Lower leg skin (tissue), 4 donors: ENCODE results near the gene IRX4. TPM values are rescaled to one million over a fixed set of nuclear protein-coding genes. Genes with fewer than 3 reads are reported as not detected.

Experiments used
- DNase-seq, 2 donors: peaks; one replicate each; pipeline ENCODE4 v3.0.0-alpha.2; 2019; ENCODE audit warnings: low spot score in 2 of 2
- H3K4me3 ChIP-seq: fragments of 200-600 bp; sonication (generic); 2 replicates; pipeline ENCODE4 v1.5.1; 2017; ENCODE audit warnings: mild to moderate bottlenecking, low read depth; ENCODE audit not compliant: poor library complexity, severe bottlenecking
- CTCF ChIP-seq, 3 donors: fragments of 450-650 bp; IDR thresholded peaks; one replicate each; pipeline ENCODE4 v1.5.1; 2016; ENCODE audit warnings: antibody characterized with exemption in 3 of 3, mild to moderate bottlenecking in 3 of 3, moderate library complexity in 2 of 3
- POLR2A ChIP-seq, 2 donors: fragments of 450-650 bp; IDR thresholded peaks; one replicate each; pipeline ENCODE4 v1.6.1; 2016 to 2017; ENCODE audit warnings: antibody characterized with exemption in 2 of 2, mild to moderate bottlenecking in 1 of 2, moderate library complexity in 1 of 2
- WGBS, 2 donors: methylation state at CpG; one replicate each; pipeline ENCODE4 v1.1.5; 2018; 5-methylcytosine and 5-hydroxymethylcytosine counted together
- intact Hi-C: fragments of 100-400 bp; cut with DNase I; formaldehyde crosslinking; loops from one replicate; pipeline ENCODE4 v1.15.0; 2023; ENCODE audit warnings: low total_unique reads
- total RNA-seq, 4 donors: library from RNA; depleted of rRNA; stranded (reverse); fragments of >200 nt; gene quantifications; one replicate each; pipeline ENCODE4 v1.1.0, GENCODE V29; 2016

Gene IRX4
- total RNA-seq, 4 donors from 2014 or later = 32.5 to 58.3 (median 48.5) TPM

DNA sequence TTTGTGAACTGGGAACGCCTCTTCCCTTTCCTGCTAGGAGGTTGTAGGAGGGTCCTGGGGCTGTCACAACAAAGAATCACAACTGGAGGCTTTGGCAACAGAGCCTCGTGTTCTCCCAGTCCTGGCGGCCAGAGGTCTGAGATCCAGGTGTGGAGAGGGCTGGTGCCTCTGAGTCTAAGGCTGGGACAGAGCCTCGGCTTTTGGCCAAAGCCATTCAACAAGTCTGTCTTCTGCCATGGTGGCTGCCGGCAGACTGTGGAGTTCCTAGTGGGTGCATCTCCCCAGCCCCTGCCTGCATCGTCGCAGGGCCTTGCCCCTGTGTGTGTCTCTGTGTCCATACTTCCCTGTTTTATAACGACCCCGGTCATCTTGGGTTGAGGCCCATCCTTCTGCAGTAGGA is 9.5 kb upstream of the IRX4 start:
- H3K4me3 ChIP-seq = no peak overlapping the region
- TF ChIP-seq POLR2A (IDR thresholded peaks at IDR 0.05) = no peak
- TF ChIP-seq CTCF (IDR thresholded peaks at IDR 0.05) = no peak
- intact Hi-C loops = no loop called here
- DNase-seq = no peak
- WGBS, 2 donors = 75 to 83% methylated on average over 7 to 9 of the region's 9 CpGs

- H3K4me3 ChIP-seq = no peak overlapping the region
- intact Hi-C loops = no loop called here
- 56 to 65% methylated on average over 16 of the region's 16 CpGs for WGBS, 2 donors
- DNase-seq = no peak
- TF ChIP-seq POLR2A (IDR thresholded peaks at IDR 0.05) (no peak), CTCF (IDR thresholded peaks at IDR 0.05) (no peak)
These were observed 8.7 kb upstream of the IRX4 start for GRCh38 chr5:1891391-1891790.

DNA sequence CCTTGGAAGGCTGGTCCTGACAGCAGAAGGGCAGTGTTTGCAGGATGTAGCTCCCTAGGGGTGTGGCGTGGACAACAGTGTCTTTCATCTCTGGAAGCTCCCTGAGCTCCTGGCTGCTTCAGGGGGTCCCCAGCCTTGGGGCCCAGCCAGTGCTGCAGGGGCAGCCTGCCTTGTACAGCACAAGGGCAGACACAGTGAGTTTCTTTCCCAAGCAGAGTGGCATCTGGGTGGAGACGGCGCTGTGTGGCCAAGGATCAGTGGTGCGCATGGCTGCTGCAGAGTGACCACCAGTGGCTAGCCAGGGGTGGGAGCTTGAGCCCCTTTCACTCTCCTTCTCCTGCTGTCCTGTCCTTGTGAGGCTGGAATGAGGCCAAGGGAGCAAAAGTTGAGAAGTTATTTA is 7.6 kb upstream of the IRX4 start:
- WGBS, 2 donors = 66 to 73% methylated on average over 3 to 4 of the region's 4 CpGs
- intact Hi-C loops = no loop called here
- TF ChIP-seq POLR2A (IDR thresholded peaks at IDR 0.05) (no peak), CTCF (IDR thresholded peaks at IDR 0.05) (no peak)
- DNase-seq = no peak
- no peak overlapping the region for H3K4me3 ChIP-seq

- no peak for TF ChIP-seq POLR2A (IDR thresholded peaks at IDR 0.05)
- TF ChIP-seq CTCF (IDR thresholded peaks at IDR 0.05) = no peak
- intact Hi-C loops = loop anchor here (10.0 kb wide), 1 partner anchor 125 kb away; no protein-coding TSS in a partner anchor
- 36 to 52% methylated on average over 13 of the region's 13 CpGs for WGBS, 2 donors
- DNase-seq = no peak
- no peak overlapping the region for H3K4me3 ChIP-seq
These were observed 6.8 kb upstream of the IRX4 start for GRCh38 chr5:1889321-1890065.

- intact Hi-C loops = loop anchor here (10.0 kb wide), 1 partner anchor 126 kb away; no protein-coding TSS in a partner anchor
- no peak for DNase-seq
- TF ChIP-seq CTCF (IDR thresholded peaks at IDR 0.05) (no peak), POLR2A (IDR thresholded peaks at IDR 0.05) (no peak)
- H3K4me3 ChIP-seq = no peak overlapping the region
- 38 to 66% methylated on average over 19 to 22 of the region's 24 CpGs for WGBS, 2 donors
These were observed 6.0 kb upstream of the IRX4 start for GRCh38 chr5:1888541-1889251.
